GM18508 (cell line): Measurements from ENCODE around the gene SIX5.
"Not testable (repeated sequence)": the region's sequence is repeated elsewhere in the genome, so short reads cannot be mapped to it uniquely, and the experiment has no call there.

Experiments used
- ATAC-seq: cut with Tn5 transposase; IDR thresholded peaks from one replicate; pipeline ENCODE4 v1.9.1; 2021; ENCODE audit warnings: moderate number of reproducible peaks; ENCODE audit not compliant: insufficient read depth, unreplicated experiment

SIX5 gene

DNA sequence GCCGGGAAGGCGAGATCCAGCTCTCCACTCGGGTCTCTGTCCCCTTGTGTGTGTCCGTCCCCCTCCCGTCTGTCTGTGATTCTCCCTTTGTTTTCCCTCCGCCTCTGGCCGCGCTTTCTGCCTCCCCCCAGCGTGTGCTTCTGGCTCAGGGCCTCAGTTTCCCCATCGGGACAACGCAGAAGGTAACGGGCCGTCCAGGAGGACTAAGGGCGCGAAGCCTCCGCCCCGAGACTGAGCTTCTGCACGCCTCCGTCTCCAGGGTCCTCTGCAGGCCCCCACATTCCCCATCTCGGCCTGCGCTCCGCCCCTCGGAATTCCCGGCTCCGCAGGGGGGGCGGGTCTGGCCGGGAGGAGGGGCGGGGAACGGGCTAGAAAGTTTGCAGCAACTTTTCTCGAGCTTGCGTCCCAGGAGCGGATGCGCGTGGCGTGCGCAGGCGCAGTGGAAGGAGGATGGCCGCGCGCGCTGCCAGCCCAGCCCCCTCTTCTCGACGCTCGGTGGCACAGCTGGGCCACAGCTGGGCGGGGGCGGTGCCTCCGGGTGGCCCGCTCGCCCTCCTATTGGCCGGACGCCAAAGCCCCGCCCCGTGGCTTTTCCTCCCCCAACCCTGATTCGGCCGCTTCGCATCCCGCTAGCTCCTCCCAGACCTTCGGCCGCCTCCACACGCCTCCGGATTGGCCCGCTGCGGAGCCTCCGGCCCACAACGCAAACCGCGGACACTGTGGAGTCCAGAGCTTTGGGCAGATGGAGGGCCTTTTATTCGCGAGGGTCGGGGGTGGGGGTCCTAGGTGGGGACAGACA lies at the start of gene SIX5:
SIX5 (minus strand) TSS at position 269 of the 799 bp plus-strand sequence. CDS start 408 bp downstream, outside the sequence.
- ATAC-seq: peak; percentile 37

DNA sequence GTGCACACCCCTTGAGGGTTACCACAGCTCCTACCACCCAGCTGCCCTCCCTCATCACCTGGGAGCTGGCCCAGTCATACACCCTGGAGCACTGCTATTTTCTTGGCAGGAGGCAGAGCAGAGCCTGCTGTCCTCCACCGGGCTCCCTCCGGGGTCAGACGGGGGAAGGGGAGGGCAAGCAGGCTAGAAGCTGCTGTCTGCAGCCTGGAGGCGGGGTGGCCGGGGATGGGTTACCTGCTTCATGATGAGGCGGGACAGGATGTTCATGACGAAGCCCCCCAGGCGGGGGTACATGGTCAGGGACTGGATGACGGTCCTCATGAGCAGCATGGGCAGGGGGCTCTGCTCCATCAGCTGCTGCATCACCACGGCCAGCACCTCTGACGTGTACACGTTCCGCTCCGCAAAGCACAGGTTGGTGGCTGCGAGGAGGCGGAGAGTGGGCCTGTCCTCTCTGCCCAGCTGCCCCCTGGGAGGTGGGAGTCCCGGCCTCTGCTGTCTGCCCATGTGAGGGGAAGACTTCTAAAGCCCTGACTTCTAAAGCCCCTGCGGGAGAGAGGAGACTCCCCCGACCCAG lies 48.8 kb upstream of the SIX5 start:
- ATAC-seq: no peak

DNA sequence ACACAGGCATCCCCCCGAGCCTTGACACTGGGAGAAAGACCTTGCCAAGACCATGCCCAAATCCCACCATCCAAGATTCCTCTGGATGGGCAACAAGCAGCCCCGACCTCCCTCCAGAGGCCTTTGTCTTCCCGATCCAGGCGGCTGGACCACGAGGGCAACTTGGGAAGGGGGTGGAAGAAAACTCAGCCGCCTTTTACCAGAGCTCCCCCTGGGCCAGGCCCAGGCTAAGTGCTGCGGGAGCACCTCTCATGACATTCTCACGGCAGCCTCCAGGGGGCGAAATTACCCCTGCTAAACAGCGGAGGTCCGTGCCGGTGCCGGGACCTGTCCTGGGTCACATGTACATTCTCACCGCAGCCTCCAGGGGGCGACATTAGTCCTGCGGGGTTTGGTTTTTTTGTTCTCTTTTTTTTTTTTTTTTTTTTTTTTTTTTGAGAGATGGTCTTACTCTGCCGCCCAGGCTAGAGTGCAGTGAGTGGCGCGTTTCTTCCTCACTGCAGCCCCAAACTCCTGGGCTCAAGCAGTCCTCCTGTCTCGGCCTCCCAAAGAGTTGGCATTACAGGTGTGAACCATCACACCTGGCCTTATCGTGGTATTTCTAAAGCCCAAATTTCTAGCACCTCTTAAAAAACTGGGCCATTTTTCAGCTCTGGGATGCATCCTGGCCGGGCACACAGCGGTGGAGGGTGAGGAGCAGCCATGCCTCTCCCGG lies 48.1 kb upstream of the SIX5 start:
- peak; percentile 65 for ATAC-seq

- ATAC-seq: no peak
These were observed 47.4 kb upstream of the SIX5 start for GRCh38 chr19:45816236-45817009.

GRCh38 chr19:45815481-45816216 lies 46.6 kb upstream of the SIX5 start:
- no peak for ATAC-seq

DNA sequence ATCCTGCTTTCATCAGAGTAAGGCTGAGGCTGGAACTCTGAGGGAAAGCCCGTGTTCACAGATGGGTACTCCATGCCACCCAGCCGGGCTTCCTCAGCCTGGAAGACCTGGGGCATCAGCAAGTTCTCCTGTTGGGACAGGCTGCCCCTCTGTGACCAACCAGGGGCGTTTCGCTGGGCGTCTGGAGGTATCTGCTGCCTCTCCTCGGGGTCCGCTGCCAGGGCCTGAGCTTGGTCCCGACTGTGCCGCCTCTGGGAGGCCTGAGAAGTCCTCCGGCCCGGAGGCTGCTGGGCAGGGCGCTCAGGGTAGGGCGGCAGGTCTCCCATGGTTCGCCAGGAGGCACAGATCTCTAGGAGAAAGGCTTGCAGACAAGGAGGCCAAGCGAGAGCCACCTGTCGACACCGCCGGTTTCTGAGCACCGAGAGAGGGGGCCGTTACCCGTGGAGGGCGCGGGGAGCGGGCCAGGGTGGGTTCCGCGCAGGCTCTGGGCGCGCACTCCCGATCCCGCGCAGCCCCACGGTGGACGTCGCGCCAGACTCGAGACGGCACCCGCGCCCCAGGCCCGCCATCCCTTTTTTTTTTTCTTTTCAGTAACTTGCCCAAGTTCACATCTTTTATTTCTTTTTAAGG lies 45.9 kb upstream of the SIX5 start, which contains the start of gene RSPH6A:
RSPH6A (minus strand) TSS at position 458 of the 630 bp plus-strand sequence; CDS start at position 326, 132 bp downstream.
- no peak for ATAC-seq

GRCh38 chr19:45814166-45814780 lies 45.2 kb upstream of the SIX5 start:
- no peak for ATAC-seq

DNA sequence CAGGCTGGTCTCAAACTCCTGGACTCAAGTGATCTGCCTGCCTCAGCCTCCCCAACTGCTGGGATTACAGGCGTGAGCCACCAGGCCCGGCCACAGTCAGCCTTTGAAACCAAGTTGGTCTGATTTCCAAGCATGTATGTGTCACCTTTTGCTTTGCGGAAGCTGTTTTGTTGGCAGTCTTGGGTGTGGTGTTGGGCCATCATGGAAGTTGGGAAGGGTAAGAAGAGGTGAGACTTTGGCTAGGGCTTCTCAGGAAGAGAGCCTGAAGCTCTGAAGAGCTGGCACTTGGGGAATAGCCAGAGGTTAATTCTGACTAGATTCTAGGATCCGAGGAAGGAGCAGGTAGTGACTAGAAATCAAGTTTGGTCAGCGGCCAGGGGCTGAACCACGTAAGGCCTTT lies 43.2 kb upstream of the SIX5 start:
- ATAC-seq: no peak

GRCh38 chr19:45809643-45810159 lies 40.6 kb upstream of the SIX5 start:
- no peak for ATAC-seq

DNA sequence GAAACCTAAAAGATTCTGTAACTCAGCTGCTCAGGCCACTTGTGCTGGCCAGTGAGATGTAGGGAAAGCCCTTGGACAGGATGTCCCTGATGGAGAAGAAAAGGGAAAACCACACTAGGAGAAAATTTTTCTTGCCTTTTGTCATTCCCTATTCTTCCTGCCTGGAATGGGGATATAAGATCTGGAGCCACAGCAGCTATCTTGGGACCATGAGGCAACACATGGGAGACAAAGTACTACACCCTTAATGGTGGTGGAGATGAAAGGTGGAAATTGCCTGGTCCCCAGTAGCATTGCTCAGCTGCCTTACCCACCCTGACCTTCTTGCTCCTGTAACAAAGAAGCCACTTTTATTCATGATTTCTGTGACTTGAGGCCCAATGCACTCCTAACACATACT lies 36.7 kb upstream of the SIX5 start:
- no peak for ATAC-seq

GRCh38 chr19:45804959-45805230 lies 35.8 kb upstream of the SIX5 start:
- ATAC-seq: no peak

GRCh38 chr19:45804140-45804958 lies 35.3 kb upstream of the SIX5 start:
- no peak for ATAC-seq

- no peak for ATAC-seq
These were observed 32.6 kb upstream of the SIX5 start for GRCh38 chr19:45801603-45802175.

DNA sequence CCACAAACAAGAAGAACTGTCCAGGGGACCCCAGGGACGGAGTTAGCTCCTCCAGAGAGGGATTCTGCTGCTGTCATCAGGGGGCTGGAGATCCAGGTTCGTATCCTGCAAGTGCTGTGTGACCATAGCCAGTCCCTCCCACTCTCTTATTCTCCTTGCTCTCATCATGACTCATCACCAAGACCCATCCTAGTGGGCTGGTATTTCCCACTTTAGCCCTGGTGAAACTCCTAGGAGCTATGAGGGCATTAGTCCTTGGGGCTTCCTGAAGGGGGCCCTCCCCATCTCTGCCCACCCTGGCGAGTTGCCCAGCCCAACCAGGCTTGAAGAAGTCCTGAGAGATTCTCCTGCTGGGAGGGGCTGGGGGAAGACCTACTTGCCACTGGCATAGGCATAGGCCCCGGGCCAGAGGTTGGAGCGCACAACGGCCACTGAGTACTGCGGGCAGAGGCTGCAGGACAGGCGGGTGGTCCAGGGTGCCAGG lies 31.1 kb upstream of the SIX5 start:
- ATAC-seq: no peak

DNA sequence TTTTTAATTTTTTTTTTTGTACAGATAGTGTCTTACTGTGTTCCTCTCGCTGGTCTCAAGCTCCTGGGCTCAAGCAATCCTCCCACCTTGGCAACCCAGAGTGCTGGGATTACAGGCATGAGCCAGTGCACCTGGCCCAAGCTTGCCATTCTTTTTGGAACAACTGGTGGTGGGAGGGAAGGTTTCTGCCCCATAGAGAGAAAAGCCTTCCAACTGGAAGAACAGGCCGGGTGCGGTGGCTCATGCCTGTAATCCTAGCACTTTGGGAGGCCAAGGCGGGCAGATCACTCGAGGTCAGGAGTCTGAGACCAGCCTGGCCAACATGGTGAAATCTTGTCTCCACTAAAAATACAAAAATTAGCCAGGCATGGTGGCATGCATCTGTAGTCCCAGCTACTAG lies 30.5 kb upstream of the SIX5 start:
- ATAC-seq: not testable (repeated sequence)

GRCh38 chr19:45798995-45799517 lies 30.0 kb upstream of the SIX5 start:
- ATAC-seq: no peak

DNA sequence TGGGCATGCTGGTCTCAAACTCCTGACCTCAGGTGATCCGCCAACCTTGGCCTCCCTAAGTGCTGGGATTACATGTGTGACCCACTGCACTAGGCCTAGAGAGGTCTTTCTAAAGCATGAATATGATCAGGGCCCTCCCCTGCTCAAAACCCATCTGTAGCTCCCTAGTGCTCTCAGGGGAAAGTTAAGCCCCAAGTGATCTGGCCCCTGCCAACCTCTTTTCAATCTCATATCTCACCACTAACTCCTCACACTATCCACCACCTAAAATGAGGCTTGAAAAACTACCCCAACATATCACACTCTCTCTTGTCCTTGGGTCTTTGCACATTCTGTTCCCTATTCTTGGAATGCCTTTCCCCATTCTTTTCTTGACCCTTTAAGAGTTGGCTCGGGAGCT lies 25.6 kb upstream of the SIX5 start:
- no peak for ATAC-seq
